Ishikawa (cell line): ENCODE measurements around the gene IRF2.

Experiments used
- CEBPB ChIP-seq: IDR thresholded peaks from 2 replicates; pipeline ENCODE4 v1.6.1; 2012
- CREB1 ChIP-seq: IDR thresholded peaks from 2 replicates; pipeline ENCODE4 v1.6.1; 2012; ENCODE audit warnings: low read depth
- EGR1 ChIP-seq: IDR thresholded peaks from 2 replicates; pipeline ENCODE4 v1.6.1; 2012
- EP300 ChIP-seq: IDR thresholded peaks from 2 replicates; pipeline ENCODE4 v1.6.1; 2012; ENCODE audit warnings: borderline replicate concordance
- FOXM1 ChIP-seq: IDR thresholded peaks from 2 replicates; pipeline ENCODE4 v1.6.1; 2012; ENCODE audit warnings: low read depth, borderline replicate concordance
- NFIC ChIP-seq: IDR thresholded peaks from 2 replicates; pipeline ENCODE4 v1.6.1; 2012
- RAD21 ChIP-seq: IDR thresholded peaks from 2 replicates; pipeline ENCODE4 v1.6.1; 2012; ENCODE audit warnings: low read depth
- TAF1 ChIP-seq: IDR thresholded peaks from 2 replicates; pipeline ENCODE4 v1.6.1; 2012; ENCODE audit warnings: low read depth, mild to moderate bottlenecking
- TCF12 ChIP-seq: IDR thresholded peaks from 2 replicates; pipeline ENCODE4 v1.6.1; 2012; ENCODE audit warnings: low read depth
- TEAD4 ChIP-seq: IDR thresholded peaks from 2 replicates; pipeline ENCODE4 v1.6.1; 2012
- YY1 ChIP-seq: IDR thresholded peaks from 2 replicates; pipeline ENCODE4 v1.6.1; 2012; ENCODE audit warnings: low read depth
- ZBTB7A ChIP-seq: IDR thresholded peaks from 2 replicates; pipeline ENCODE4 v1.6.1; 2012; ENCODE audit warnings: low read depth
- TF ChIP-seq, protein P1 (sequence below): IDR thresholded peaks from 2 replicates; pipeline ENCODE4 v1.6.1; 2012
- TF ChIP-seq, protein P2 (sequence below): IDR thresholded peaks from 2 replicates; pipeline ENCODE4 v1.6.1; 2012
- TF ChIP-seq, protein P3 (sequence below): IDR thresholded peaks from 2 replicates; pipeline ENCODE4 v1.6.1; 2012; ENCODE audit warnings: low read depth, mild to moderate bottlenecking

The IRF2 gene

DNA sequence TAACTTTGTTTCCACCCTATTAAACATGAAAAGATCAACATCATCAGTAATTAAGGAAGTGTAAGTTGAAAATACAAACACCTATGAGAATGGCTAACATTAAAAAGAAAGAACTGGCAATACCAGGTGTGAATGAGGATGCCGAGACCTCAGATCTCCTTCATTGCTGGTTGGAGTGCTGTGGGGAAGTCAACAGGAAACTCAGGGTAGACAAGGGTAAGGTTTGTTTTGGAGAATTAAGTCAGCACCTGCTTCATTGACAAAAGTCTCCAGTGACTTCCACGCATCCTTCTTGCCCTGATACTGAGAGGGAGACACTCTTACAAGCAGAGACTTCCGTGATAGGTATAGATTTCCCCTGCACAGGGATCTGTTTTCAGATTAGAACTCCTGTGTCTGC lies 106.1 kb downstream of the IRF2 start:
- TF ChIP-seq ZBTB7A (no peak), TAF1 (no peak)
- TF ChIP-seq, protein P1, sequence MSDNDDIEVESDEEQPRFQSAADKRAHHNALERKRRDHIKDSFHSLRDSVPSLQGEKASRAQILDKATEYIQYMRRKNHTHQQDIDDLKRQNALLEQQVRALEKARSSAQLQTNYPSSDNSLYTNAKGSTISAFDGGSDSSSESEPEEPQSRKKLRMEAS = no peak

DNA sequence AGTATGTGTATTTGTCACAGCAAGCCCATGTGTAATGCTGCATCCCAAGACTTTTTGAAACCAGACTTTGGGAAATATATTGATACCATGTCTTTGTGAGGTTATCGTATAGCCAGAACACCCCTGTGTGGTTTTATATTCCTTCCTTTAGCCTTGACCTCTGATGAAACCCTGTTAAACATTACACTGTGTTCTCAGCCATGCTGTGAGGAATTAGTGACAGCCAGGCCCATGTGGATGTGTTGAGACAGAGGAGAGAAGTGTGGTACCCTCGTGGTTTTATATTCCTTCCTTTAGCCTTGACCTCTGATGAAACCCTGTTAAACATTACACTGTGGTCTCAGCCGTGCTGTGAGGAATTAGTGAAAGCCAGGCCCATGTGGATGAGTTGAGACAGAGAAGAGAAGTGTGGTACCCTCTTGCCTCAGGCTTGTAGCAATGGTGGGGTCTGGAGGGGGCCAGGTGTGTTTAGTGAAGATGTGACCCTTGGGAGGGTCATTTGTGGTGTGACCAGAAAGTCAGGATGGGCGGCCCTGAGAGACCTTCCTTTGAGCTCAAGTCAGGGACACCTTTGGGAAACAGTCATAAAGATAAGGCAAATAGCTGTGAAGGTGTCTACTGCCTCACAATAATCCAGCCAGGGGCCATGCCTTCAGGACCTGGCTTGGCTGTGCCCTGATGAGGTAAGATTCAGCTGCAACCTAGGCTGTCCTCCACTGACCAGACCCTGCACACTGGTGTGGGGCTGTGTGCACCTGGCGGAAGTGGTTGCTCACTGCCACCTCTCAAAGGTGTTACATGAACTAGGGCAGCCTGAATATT lies 110.0 kb downstream of the IRF2 start:
- TF ChIP-seq TCF12 = no peak
- no peak for TF ChIP-seq EGR1
- TF ChIP-seq YY1 = no peak
- no peak for TF ChIP-seq NFIC
- TF ChIP-seq, protein P2, sequence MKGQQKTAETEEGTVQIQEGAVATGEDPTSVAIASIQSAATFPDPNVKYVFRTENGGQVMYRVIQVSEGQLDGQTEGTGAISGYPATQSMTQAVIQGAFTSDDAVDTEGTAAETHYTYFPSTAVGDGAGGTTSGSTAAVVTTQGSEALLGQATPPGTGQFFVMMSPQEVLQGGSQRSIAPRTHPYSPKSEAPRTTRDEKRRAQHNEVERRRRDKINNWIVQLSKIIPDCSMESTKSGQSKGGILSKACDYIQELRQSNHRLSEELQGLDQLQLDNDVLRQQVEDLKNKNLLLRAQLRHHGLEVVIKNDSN = no peak
- no peak for TF ChIP-seq TAF1
- TF ChIP-seq EP300 = no peak
- TF ChIP-seq TEAD4 = no peak
- no peak for TF ChIP-seq RAD21
- TF ChIP-seq, protein P1 = no peak
- no peak for TF ChIP-seq FOXM1
- no peak for TF ChIP-seq CEBPB
- TF ChIP-seq, protein P3, sequence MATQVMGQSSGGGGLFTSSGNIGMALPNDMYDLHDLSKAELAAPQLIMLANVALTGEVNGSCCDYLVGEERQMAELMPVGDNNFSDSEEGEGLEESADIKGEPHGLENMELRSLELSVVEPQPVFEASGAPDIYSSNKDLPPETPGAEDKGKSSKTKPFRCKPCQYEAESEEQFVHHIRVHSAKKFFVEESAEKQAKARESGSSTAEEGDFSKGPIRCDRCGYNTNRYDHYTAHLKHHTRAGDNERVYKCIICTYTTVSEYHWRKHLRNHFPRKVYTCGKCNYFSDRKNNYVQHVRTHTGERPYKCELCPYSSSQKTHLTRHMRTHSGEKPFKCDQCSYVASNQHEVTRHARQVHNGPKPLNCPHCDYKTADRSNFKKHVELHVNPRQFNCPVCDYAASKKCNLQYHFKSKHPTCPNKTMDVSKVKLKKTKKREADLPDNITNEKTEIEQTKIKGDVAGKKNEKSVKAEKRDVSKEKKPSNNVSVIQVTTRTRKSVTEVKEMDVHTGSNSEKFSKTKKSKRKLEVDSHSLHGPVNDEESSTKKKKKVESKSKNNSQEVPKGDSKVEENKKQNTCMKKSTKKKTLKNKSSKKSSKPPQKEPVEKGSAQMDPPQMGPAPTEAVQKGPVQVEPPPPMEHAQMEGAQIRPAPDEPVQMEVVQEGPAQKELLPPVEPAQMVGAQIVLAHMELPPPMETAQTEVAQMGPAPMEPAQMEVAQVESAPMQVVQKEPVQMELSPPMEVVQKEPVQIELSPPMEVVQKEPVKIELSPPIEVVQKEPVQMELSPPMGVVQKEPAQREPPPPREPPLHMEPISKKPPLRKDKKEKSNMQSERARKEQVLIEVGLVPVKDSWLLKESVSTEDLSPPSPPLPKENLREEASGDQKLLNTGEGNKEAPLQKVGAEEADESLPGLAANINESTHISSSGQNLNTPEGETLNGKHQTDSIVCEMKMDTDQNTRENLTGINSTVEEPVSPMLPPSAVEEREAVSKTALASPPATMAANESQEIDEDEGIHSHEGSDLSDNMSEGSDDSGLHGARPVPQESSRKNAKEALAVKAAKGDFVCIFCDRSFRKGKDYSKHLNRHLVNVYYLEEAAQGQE = no peak

DNA sequence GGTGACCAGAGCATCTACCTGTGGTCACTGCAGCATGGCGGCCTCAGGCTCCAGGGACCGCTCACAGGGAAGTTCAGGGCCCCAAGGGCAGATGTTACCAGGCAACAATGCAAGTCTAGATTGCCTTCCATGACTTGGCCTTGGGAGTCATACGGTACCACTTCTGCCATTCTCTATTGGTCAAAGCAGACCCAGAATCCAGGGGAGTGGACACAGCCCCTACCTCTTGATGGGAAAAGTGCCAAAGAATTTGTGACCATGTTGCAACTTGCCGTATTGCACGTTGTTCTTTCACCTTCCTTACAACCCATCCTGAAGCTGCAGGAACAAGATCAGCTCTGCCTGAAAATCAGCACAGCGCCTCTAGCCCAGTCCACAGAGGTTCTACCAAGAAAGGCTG lies 111.1 kb downstream of the IRF2 start:
- TF ChIP-seq YY1 (no peak), EGR1 (no peak), TCF12 (no peak), TEAD4 (no peak)

DNA sequence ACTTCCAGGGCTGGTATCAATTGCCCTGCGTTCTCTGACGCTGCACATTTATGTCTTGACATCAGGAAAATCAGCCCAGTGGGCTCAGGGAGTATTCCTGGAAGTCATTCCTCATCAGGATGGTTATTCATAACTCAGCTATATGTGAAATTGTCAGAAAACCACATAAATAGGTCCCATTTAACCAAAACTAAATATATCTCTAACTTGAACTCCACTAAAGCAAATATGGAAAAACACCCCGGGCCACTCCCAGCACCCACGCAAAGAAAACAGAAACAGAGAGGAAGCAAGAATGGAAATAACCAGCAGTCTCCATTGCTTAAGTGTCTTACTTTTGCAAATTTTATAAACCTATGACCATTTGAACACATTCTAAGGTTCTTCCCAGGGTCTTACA lies 112.0 kb downstream of the IRF2 start:
- no peak for TF ChIP-seq NFIC
- TF ChIP-seq RAD21 = no peak
- TF ChIP-seq ZBTB7A = no peak
- TF ChIP-seq, protein P3 = no peak
- TF ChIP-seq TEAD4 = no peak
- no peak for TF ChIP-seq CREB1
- TF ChIP-seq YY1 = no peak
- no peak for TF ChIP-seq TCF12
- no peak for TF ChIP-seq EGR1
- TF ChIP-seq, protein P1 = no peak
- TF ChIP-seq CEBPB = no peak
- no peak for TF ChIP-seq TAF1
- no peak for TF ChIP-seq FOXM1
- TF ChIP-seq EP300 = no peak
- TF ChIP-seq, protein P2 = no peak

DNA sequence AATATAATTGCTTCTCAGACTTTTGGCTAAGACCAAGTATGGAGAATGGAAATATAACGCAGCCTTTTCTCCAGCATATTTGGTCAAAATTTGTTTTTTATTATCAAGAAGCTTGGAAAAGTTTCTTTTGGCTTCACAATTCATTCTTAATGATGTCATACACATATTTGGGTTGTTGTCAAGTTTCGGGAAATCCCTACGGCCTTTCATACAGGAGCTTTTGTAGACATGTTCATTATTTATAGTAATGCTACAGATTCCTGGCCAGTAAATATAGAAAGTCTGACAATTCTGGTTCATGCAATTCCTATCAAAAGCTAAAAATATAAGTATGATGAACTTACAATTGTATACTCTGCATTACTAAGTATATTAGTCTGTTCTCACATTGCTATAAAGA lies 112.9 kb downstream of the IRF2 start:
- TF ChIP-seq, protein P1 = no peak
- TF ChIP-seq YY1 (no peak), NFIC (no peak), TEAD4 (no peak), EP300 (no peak)
- TF ChIP-seq, protein P2 = no peak
- TF ChIP-seq, protein P3 = no peak
